Natural killer cell (primary cell): ENCODE measurements around the gene NCF4. TPM values are rescaled to one million over a fixed set of nuclear protein-coding genes. Genes with fewer than 3 reads are reported as not detected.
A peak's percentile ranks its signal among the peaks of the same experiment; 100 is the strongest.

Source experiments
- ATAC-seq, 3 donors: fragments of 150-1000 bp in 2 of 3; fragments of 200-7000 bp in 1 of 3; cut with Tn5 transposase; 1 replicate in 1 of 3; 2 replicates in 2 of 3; pipeline ENCODE4 v1.10.0; 2021; ENCODE audit warnings: mild to moderate bottlenecking in 2 of 3, moderate library complexity in 2 of 3
- DNase-seq, 2 donors: peaks; one replicate each; pipeline versions ENCODE4 v3.0.0 to v3.0.0-alpha.2; 2013 to 2021; ENCODE audit warnings: mixed read lengths in 1 of 2
- H3K27ac ChIP-seq: one replicate; pipeline ENCODE4 v1.5.1; 2013; ENCODE audit warnings: mild to moderate bottlenecking, low read length
- H3K27me3 ChIP-seq: one replicate; pipeline ENCODE4 v1.6.1; 2013; ENCODE audit warnings: low read length; ENCODE audit not compliant: control insufficient read depth, insufficient read depth
- H3K36me3 ChIP-seq: one replicate; pipeline ENCODE4 v1.6.1; 2013; ENCODE audit warnings: low read length; ENCODE audit not compliant: control insufficient read depth, insufficient read depth
- H3K4me1 ChIP-seq: one replicate; pipeline ENCODE4 v1.6.1; 2013; ENCODE audit warnings: low read length; ENCODE audit not compliant: control insufficient read depth, insufficient read depth
- H3K4me3 ChIP-seq: one replicate; pipeline ENCODE4 v1.5.1; 2013; ENCODE audit warnings: low read length
- H3K9me3 ChIP-seq: one replicate; pipeline ENCODE4 v1.6.1; 2013; ENCODE audit warnings: low read length; ENCODE audit not compliant: control insufficient read depth, insufficient read depth
- H3K27ac Mint-ChIP-seq, 2 donors: one replicate each; pipeline ENCODE4 v1.8.0; 2022; ENCODE audit warnings: mild to moderate bottlenecking in 2 of 2, mixed read lengths in 2 of 2, moderate library complexity in 1 of 2
- H3K27me3 Mint-ChIP-seq, 2 donors: one replicate each; pipeline ENCODE4 v1.8.0; 2022; ENCODE audit warnings: low read depth in 2 of 2, mixed read lengths in 2 of 2
- H3K36me3 Mint-ChIP-seq: one replicate; pipeline ENCODE4 v1.8.0; 2022; ENCODE audit warnings: mixed read lengths
- H3K4me1 Mint-ChIP-seq, 2 donors: one replicate each; pipeline ENCODE4 v1.8.0; 2022; ENCODE audit warnings: mixed read lengths in 2 of 2
- H3K4me3 Mint-ChIP-seq: one replicate; pipeline ENCODE4 v1.8.0; 2022; ENCODE audit warnings: mild to moderate bottlenecking, moderate library complexity, mixed read lengths
- H3K9me3 Mint-ChIP-seq, 2 donors: one replicate each; pipeline ENCODE4 v1.8.0; 2022; ENCODE audit warnings: mixed read lengths in 2 of 2
- WGBS: methylation state at CpG from one replicate; pipeline ENCODE4 v1.1.7; 2013; ENCODE audit warnings: missing lambda C conversion rate; ENCODE audit not compliant: insufficient coverage; 5-methylcytosine and 5-hydroxymethylcytosine counted together
- intact Hi-C: fragments of 100-400 bp; cut with micrococcal nuclease; formaldehyde crosslinking; loops from one replicate; pipeline ENCODE4 v1.14.2; 2022
- total RNA-seq, 4 donors: library from RNA; stranded (reverse); fragments of 120-200 nt in 1 of 4; gene quantifications; one replicate each; pipeline versions ENCODE4 v1.2.3 to v1.2.4, GENCODE V29; 2013 to 2022
- TF ChIP-seq, protein P1 (sequence below): fragments of 200-600 bp; IDR thresholded peaks from one replicate; pipeline ENCODE4 v1.8.0; 2022; ENCODE audit warnings: antibody characterized with exemption

The NCF4 gene
- total RNA-seq, 3 donors from 2014 or later (not counting 1 experiment from before 2014, with no cell fraction given) = 2.6 to 33.2 (median 3.1) TPM

DNA sequence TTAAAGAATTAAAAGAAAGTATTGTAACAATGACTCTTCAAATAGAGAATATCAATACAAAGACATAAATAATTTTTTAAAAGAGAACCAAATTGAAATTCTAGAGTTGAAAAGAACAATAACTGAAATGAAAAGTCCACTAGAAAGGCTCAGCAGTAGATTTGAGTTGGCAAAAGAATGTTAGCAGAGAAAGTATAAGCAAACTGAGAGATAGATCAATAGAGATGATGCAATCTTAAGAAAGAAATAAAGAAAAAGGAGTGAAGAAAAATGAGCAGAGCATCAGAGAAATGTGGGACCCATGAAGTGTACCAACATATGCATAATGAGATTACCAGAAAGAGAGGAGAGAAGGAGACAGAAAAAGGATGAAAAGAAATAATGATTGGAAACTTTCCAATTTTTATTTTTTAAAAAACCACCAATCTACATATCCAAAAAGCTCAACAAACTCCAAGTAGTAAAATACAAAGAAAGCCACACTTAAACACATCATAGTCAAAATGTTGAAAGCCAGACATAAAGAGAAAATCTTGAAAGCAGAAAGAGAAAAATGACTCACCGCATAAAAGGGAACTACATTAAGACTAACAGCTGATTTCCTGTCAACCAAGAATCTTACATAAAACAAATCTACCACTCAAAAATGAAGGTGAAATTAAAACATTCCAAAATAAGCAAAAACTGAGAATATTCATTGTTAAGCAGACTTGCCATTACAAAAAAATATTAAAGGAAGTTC is 20.9 kb downstream of the NCF4 start:
- Histone ChIP-seq H3K36me3 (no peaks in the 10 kb centered on the region), H3K4me3 (no peak overlapping the region), H3K4me1 (no peaks in the 10 kb centered on the region), H3K9me3 (peaks cover 19% of the 10 kb centered on the region), H3K27me3 (no peaks in the 10 kb centered on the region), H3K27ac (no peak overlapping the region)
- Mint-ChIP-seq H3K4me3 (no peak overlapping the region), H3K4me1 (no peaks in the 10 kb centered on the region), H3K27ac (no peak overlapping the region), H3K9me3 (peaks cover 3 to 11% of the 10 kb centered on the region in 2 donors), H3K27me3 (peaks cover 12 to 28% of the 10 kb centered on the region in 2 donors), H3K36me3 (peaks cover 19% of the 10 kb centered on the region)
- TF ChIP-seq, protein P1, sequence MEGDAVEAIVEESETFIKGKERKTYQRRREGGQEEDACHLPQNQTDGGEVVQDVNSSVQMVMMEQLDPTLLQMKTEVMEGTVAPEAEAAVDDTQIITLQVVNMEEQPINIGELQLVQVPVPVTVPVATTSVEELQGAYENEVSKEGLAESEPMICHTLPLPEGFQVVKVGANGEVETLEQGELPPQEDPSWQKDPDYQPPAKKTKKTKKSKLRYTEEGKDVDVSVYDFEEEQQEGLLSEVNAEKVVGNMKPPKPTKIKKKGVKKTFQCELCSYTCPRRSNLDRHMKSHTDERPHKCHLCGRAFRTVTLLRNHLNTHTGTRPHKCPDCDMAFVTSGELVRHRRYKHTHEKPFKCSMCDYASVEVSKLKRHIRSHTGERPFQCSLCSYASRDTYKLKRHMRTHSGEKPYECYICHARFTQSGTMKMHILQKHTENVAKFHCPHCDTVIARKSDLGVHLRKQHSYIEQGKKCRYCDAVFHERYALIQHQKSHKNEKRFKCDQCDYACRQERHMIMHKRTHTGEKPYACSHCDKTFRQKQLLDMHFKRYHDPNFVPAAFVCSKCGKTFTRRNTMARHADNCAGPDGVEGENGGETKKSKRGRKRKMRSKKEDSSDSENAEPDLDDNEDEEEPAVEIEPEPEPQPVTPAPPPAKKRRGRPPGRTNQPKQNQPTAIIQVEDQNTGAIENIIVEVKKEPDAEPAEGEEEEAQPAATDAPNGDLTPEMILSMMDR = no peak
- WGBS = no CpG with 5 or more reads among the region's 1 CpG
- peak in 1 of 2 donors; percentile 17 for DNase-seq
- intact Hi-C loops = no loop called here
- ATAC-seq = no peak

DNA sequence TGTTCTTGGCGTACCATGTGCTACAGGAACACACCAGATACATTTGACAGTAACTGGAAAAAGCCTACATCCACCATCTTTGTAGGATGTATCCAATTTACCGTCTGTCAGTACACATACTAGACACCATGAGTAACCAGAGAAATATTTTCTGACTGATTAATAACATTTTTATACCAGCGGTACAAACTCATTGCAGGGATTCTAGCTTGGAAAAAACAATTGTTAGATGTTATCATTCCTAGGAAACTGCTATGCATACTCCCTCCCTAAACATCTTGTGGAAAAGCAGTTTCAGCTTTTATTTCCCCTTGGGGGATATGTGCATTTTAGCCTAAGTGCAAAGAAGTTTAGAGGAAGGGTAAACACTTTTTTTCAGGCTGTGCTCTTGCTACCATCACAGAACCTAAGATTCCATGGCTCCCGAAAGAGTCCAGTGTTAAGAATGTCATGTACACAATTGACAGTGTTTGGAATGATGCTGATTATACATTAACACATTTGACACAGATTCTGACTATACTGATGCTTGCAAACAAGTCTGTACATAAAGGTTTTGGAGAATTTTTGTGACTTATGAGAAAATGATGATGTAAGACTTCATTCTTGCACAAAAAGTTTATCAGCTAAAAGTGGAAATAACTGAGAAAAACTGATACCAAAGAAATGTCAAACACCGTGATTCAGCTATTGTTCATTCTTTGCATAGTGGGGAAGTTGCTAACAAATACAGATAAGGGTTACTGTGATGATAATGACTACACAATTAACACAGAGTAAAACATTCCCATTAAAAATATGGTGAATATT is 23.7 kb downstream of the NCF4 start:
- ATAC-seq (peak in 1 of 3 donors; percentile 70), DNase-seq (no peak)
- Mint-ChIP-seq H3K4me1 (no peaks in the 10 kb centered on the region), H3K4me3 (no peak overlapping the region), H3K27ac (no peak overlapping the region), H3K27me3 (peaks cover 18 to 28% of the 10 kb centered on the region in 2 donors), H3K9me3 (peaks cover 3 to 11% of the 10 kb centered on the region in 2 donors), H3K36me3 (peaks cover 19% of the 10 kb centered on the region)
- Histone ChIP-seq H3K4me1 (no peaks in the 10 kb centered on the region), H3K4me3 (no peak overlapping the region), H3K27ac (no peak overlapping the region), H3K27me3 (no peaks in the 10 kb centered on the region), H3K9me3 (peaks cover 19% of the 10 kb centered on the region), H3K36me3 (no peaks in the 10 kb centered on the region)
- intact Hi-C loops = no loop called here
- TF ChIP-seq, protein P1 = no peak
- 94% methylated on average over 3 of the region's 5 CpGs for WGBS

DNA sequence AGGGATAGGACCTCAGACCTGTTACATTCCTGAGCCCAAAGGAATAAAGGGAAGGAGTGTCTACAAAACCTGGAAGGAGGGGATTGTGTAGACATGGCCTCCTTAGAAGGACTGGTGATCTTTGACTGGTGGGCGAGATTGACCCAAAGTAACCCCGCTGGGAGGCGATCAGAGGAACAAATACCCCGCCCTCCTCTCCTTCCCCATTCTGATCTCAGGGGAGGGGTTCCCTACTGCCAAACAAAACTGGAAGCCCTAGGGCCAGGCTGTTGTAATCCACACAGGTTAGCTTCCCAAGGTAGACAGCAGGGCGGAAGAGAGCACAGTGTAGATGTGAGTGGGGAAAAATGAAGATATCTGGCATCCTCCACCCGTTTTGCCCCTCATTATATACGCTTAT is 24.7 kb downstream of the NCF4 start:
- peak in 1 of 3 donors; percentile 78 for ATAC-seq
- no peak overlapping the region for H3K4me3 ChIP-seq
- no peaks in the 10 kb centered on the region for H3K27me3 ChIP-seq
- peaks cover 19% of the 10 kb centered on the region for H3K36me3 Mint-ChIP-seq
- intact Hi-C loops = no loop called here
- H3K9me3 Mint-ChIP-seq = peaks cover 3 to 11% of the 10 kb centered on the region in 2 donors
- H3K36me3 ChIP-seq = no peaks in the 10 kb centered on the region
- H3K27ac ChIP-seq = no peak overlapping the region
- no peak for DNase-seq
- no peaks in the 10 kb centered on the region for H3K4me1 Mint-ChIP-seq
- no peak overlapping the region for H3K4me3 Mint-ChIP-seq
- peaks cover 16% of the 10 kb centered on the region for H3K9me3 ChIP-seq
- no peaks in the 10 kb centered on the region for H3K4me1 ChIP-seq
- TF ChIP-seq, protein P1 = no peak
- peaks cover 18 to 28% of the 10 kb centered on the region in 2 donors for H3K27me3 Mint-ChIP-seq
- WGBS = 91% methylated on average over 7 of the region's 7 CpGs
- H3K27ac Mint-ChIP-seq = no peak overlapping the region
